ENCODE measurements around the gene ZCWPW2. TPM values are rescaled to one million over a fixed set of nuclear protein-coding genes. Genes with fewer than 3 reads are reported as not detected.

The ZCWPW2 gene
- total RNA-seq, 1 donor from 2014 or later: 0.14 TPM

GRCh38 chr3:28328188-28329151 lies 20.1 kb upstream of the ZCWPW2 start:
- DNase-seq (ENCODE audit: low spot score): no peak
- peaks cover 39% of the 10 kb centered on the region for H3K36me3 Mint-ChIP-seq (ENCODE audit: low read depth)
- intact Hi-C loops (cut with micrococcal nuclease): loop anchor here (1.0 to 10.0 kb wide), 6 partner anchors 11 to 1194 kb away; partner anchors contain the start of gene EOMES
- no peak overlapping the region for H3K27ac Mint-ChIP-seq
- H3K9me3 Mint-ChIP-seq: no peaks in the 10 kb centered on the region
- peaks cover 34% of the 10 kb centered on the region for H3K4me1 Mint-ChIP-seq (ENCODE audit: low read depth)
- H3K27me3 Mint-ChIP-seq (ENCODE audit: low read depth): no peaks in the 10 kb centered on the region
- H3K4me3 Mint-ChIP-seq (ENCODE audit: low read depth): no peak overlapping the region

DNA sequence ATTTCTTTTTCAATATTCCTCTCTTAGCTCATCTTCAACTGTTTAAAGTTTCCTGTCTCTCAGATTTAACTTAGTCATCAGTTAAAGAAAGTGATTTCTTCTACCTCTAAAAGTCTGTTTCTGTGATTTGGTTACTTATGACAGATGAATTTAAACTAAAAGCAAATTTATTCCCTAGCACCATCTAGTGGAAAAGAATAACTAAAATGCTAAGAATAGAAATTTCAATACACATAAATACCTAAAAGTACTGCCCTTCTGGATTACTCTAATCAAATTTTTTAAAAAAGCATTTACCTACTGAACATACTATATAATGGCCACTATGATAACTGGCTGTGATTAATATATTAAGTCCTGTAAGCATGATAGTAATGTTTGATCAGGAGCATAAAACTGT lies 14.0 kb upstream of the ZCWPW2 start:
- no peak for DNase-seq (ENCODE audit: low spot score)
- H3K9me3 Mint-ChIP-seq: no peaks in the 10 kb centered on the region
- H3K27ac Mint-ChIP-seq: no peak overlapping the region
- intact Hi-C loops (cut with micrococcal nuclease): no loop called here
- H3K4me3 Mint-ChIP-seq (ENCODE audit: low read depth): no peak overlapping the region
- H3K27me3 Mint-ChIP-seq (ENCODE audit: low read depth): no peaks in the 10 kb centered on the region
- peaks cover 10% of the 10 kb centered on the region for H3K4me1 Mint-ChIP-seq (ENCODE audit: low read depth)
- peaks cover 59% of the 10 kb centered on the region for H3K36me3 Mint-ChIP-seq (ENCODE audit: low read depth)

GRCh38 chr3:28335246-28335645 lies 13.3 kb upstream of the ZCWPW2 start:
- no peak overlapping the region for H3K4me3 Mint-ChIP-seq (ENCODE audit: low read depth)
- H3K9me3 Mint-ChIP-seq: no peaks in the 10 kb centered on the region
- H3K27me3 Mint-ChIP-seq (ENCODE audit: low read depth): no peaks in the 10 kb centered on the region
- no peak for DNase-seq (ENCODE audit: low spot score)
- peaks cover 66% of the 10 kb centered on the region for H3K36me3 Mint-ChIP-seq (ENCODE audit: low read depth)
- H3K27ac Mint-ChIP-seq: no peak overlapping the region
- H3K4me1 Mint-ChIP-seq (ENCODE audit: low read depth): peaks cover 10% of the 10 kb centered on the region
- intact Hi-C loops (cut with micrococcal nuclease): no loop called here

GRCh38 chr3:28337230-28337629 lies 11.3 kb upstream of the ZCWPW2 start:
- Mint-ChIP-seq H3K27ac (no peak overlapping the region), H3K36me3 (ENCODE audit: low read depth) (peaks cover 53% of the 10 kb centered on the region), H3K4me3 (ENCODE audit: low read depth) (no peak overlapping the region), H3K4me1 (ENCODE audit: low read depth) (peaks cover 16% of the 10 kb centered on the region), H3K27me3 (ENCODE audit: low read depth) (no peaks in the 10 kb centered on the region), H3K9me3 (no peaks in the 10 kb centered on the region)
- DNase-seq (ENCODE audit: low spot score): no peak
- intact Hi-C loops (cut with micrococcal nuclease): no loop called here

GRCh38 chr3:28343144-28343543 lies 5.4 kb upstream of the ZCWPW2 start:
- H3K27ac Mint-ChIP-seq: no peak overlapping the region
- H3K9me3 Mint-ChIP-seq: no peaks in the 10 kb centered on the region
- H3K27me3 Mint-ChIP-seq (ENCODE audit: low read depth): no peaks in the 10 kb centered on the region
- intact Hi-C loops (cut with micrococcal nuclease): loop anchor here (10.0 kb wide), 2 partner anchors 842 to 988 kb away; no protein-coding TSS in a partner anchor
- peaks cover 35% of the 10 kb centered on the region for H3K36me3 Mint-ChIP-seq (ENCODE audit: low read depth)
- no peak overlapping the region for H3K4me3 Mint-ChIP-seq (ENCODE audit: low read depth)
- H3K4me1 Mint-ChIP-seq (ENCODE audit: low read depth): peaks cover 45% of the 10 kb centered on the region
- DNase-seq (ENCODE audit: low spot score): no peak

DNA sequence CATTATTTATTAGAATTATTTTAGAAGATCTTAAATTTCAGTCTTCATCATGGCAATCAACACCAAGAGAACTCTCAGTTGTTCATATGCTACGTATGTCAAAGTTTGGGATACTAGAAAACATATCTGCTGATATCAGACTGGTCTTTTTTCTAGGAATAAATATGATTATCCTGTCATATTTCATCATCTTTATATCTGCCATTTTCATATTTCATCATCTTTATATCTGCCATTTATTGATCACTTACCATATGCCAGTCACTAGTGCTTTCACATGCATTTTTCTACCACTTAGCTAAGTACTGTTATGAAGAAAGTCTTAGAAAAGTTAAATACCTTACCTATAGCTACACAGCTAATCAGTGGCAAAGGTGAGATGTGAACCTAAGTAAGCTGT lies 2.8 kb upstream of the ZCWPW2 start:
- Mint-ChIP-seq H3K36me3 (ENCODE audit: low read depth) (peaks cover 30% of the 10 kb centered on the region), H3K27ac (no peak overlapping the region), H3K4me3 (ENCODE audit: low read depth) (no peak overlapping the region), H3K9me3 (no peaks in the 10 kb centered on the region), H3K27me3 (ENCODE audit: low read depth) (no peaks in the 10 kb centered on the region), H3K4me1 (ENCODE audit: low read depth) (peaks cover 56% of the 10 kb centered on the region)
- DNase-seq (ENCODE audit: low spot score): no peak
- intact Hi-C loops (cut with micrococcal nuclease): loop anchor here (5.0 to 10.0 kb wide), 5 partner anchors 497 to 991 kb away; partner anchors contain the start of gene RBMS3

DNA sequence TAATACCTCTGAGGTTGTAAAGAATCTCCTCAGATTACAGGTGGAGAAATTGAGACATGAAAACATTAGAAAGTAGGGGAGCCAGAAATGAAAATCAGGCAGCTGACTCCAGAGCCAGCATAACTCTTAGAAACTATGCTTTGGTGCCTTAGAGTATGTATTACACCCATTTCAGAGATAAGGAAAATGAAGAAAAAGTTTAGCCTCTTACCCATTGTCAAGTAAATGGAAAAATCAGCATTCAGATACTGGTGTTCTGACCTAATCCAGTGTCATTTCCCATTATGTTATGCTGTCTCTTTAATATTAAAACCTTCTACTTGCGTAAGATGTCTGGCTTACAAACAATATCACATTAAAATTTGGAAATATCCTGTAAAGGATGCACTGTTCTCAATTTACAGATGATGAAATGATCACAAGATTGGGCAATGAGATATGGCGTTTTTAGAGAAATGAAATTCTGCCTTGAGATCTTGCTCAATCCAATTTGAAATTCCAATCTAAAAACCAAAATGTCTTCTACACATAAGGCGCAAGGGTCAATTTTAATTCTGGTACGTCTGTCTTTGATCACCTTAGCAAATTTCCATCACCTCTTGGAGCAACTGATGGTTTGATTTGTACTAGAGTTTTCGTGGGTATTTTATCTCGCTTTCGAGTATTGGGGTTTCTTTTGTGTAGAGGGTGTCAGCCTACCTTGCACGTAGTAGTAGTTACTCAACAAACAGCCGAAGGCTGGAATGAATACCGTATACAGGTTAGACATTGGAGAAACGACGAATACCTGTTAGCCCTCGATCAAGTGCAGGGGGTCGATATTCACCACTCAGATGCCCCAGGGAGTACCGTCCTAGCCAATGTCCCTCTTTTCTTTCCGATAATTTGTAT lies 902 bp upstream of the ZCWPW2 start:
- peak; percentile 8 for DNase-seq (ENCODE audit: low spot score)
- peak overlapping the region; percentile 98 for H3K27ac Mint-ChIP-seq
- H3K27me3 Mint-ChIP-seq (ENCODE audit: low read depth): no peaks in the 10 kb centered on the region
- H3K36me3 Mint-ChIP-seq (ENCODE audit: low read depth): peaks cover 45% of the 10 kb centered on the region
- peak overlapping the region; percentile 94 for H3K4me3 Mint-ChIP-seq (ENCODE audit: low read depth)
- peaks cover 8% of the 10 kb centered on the region for H3K9me3 Mint-ChIP-seq
- intact Hi-C loops (cut with micrococcal nuclease): loop anchor here (1.0 to 10.0 kb wide), 10 partner anchors 21 to 993 kb away; partner anchors contain the start of genes RBMS3 and SLC4A7
- H3K4me1 Mint-ChIP-seq (ENCODE audit: low read depth): peaks cover 56% of the 10 kb centered on the region

- H3K4me3 Mint-ChIP-seq (ENCODE audit: low read depth): peak overlapping the region; percentile 94
- H3K27me3 Mint-ChIP-seq (ENCODE audit: low read depth): no peaks in the 10 kb centered on the region
- peaks cover 8% of the 10 kb centered on the region for H3K9me3 Mint-ChIP-seq
- H3K4me1 Mint-ChIP-seq (ENCODE audit: low read depth): peaks cover 50% of the 10 kb centered on the region
- H3K27ac Mint-ChIP-seq: peak overlapping the region; percentile 98
- no peak for DNase-seq (ENCODE audit: low spot score)
- peaks cover 47% of the 10 kb centered on the region for H3K36me3 Mint-ChIP-seq (ENCODE audit: low read depth)
- intact Hi-C loops (cut with micrococcal nuclease): loop anchor here (1.0 to 10.0 kb wide), 10 partner anchors 22 to 993 kb away; partner anchors contain the start of genes RBMS3 and SLC4A7
Measured at GRCh38 chr3:28348265-28348628, 274 bp upstream of the ZCWPW2 start.

DNA sequence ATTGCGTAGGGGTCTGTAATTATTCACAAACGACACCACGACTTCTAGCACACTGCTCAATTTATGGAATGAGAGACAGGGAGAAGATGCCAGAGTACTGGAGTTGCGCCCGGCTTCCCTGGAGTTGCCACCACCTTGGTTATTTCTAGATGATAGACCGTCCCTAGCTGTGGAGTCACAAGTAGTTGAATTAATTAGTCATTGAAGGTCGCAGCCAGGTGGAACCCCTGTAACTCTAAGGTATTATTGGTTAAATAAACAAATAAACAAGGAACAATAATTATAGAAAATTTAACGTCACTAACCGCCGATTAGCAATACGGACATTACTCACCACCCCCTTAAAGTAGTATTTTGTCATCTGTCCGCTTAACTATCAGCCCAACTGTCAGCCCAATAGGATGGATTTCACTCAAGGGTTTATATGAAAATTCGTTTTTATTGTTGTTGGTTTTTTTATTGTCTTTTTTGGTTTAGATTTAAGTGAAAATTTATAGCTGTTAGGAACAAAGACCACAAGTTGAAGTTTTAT lies 1.0 kb downstream of the ZCWPW2 start:
- peak overlapping the region; percentile 98 for H3K27ac Mint-ChIP-seq
- H3K27me3 Mint-ChIP-seq (ENCODE audit: low read depth): no peaks in the 10 kb centered on the region
- DNase-seq (ENCODE audit: low spot score): no peak
- H3K9me3 Mint-ChIP-seq: peaks cover 18% of the 10 kb centered on the region
- intact Hi-C loops (cut with micrococcal nuclease): loop anchor here (1.0 to 10.0 kb wide), 9 partner anchors 33 to 995 kb away; partner anchors contain the start of genes CMC1, RBMS3 and SLC4A7
- peaks cover 48% of the 10 kb centered on the region for H3K4me1 Mint-ChIP-seq (ENCODE audit: low read depth)
- H3K4me3 Mint-ChIP-seq (ENCODE audit: low read depth): peak overlapping the region; percentile 94
- peaks cover 57% of the 10 kb centered on the region for H3K36me3 Mint-ChIP-seq (ENCODE audit: low read depth)

GRCh38 chr3:28376424-28376823 lies 27.9 kb downstream of the ZCWPW2 start:
- Mint-ChIP-seq H3K27me3 (ENCODE audit: low read depth) (no peaks in the 10 kb centered on the region), H3K9me3 (peaks cover 6% of the 10 kb centered on the region), H3K4me3 (ENCODE audit: low read depth) (no peak overlapping the region), H3K27ac (no peak overlapping the region), H3K4me1 (ENCODE audit: low read depth) (no peaks in the 10 kb centered on the region), H3K36me3 (ENCODE audit: low read depth) (no peaks in the 10 kb centered on the region)
- DNase-seq (ENCODE audit: low spot score): no peak
- intact Hi-C loops (cut with micrococcal nuclease): no loop called here

- Mint-ChIP-seq H3K27ac (no peak overlapping the region), H3K27me3 (ENCODE audit: low read depth) (no peaks in the 10 kb centered on the region), H3K4me1 (ENCODE audit: low read depth) (no peaks in the 10 kb centered on the region), H3K4me3 (ENCODE audit: low read depth) (no peak overlapping the region), H3K36me3 (ENCODE audit: low read depth) (no peaks in the 10 kb centered on the region), H3K9me3 (no peaks in the 10 kb centered on the region)
- DNase-seq (ENCODE audit: low spot score): no peak
- intact Hi-C loops (cut with micrococcal nuclease): no loop called here
Measured at GRCh38 chr3:28386049-28386448, 37.5 kb downstream of the ZCWPW2 start.

GRCh38 chr3:28388978-28389377 lies 40.5 kb downstream of the ZCWPW2 start:
- no peak overlapping the region for H3K4me3 Mint-ChIP-seq (ENCODE audit: low read depth)
- H3K4me1 Mint-ChIP-seq (ENCODE audit: low read depth): no peaks in the 10 kb centered on the region
- intact Hi-C loops (cut with micrococcal nuclease): no loop called here
- H3K27me3 Mint-ChIP-seq (ENCODE audit: low read depth): no peaks in the 10 kb centered on the region
- H3K36me3 Mint-ChIP-seq (ENCODE audit: low read depth): no peaks in the 10 kb centered on the region
- DNase-seq (ENCODE audit: low spot score): no peak
- no peak overlapping the region for H3K27ac Mint-ChIP-seq
- H3K9me3 Mint-ChIP-seq: peaks cover 12% of the 10 kb centered on the region

Measured in activated T-helper 2 cell treated with anti-CD3 and anti-CD28 coated beads, Interferon-gamma antibody, Interleukin-2, Interleukin-4, amounts not matched to agents 10 μg/mL and 5 μg/mL and 100 μg/mL, durations not matched to agents 14 hours and 24 hours and 36 hours (primary cell).